ENCODE data around the gene ADAMTSL1. TPM values are rescaled to one million over a fixed set of nuclear protein-coding genes. Genes with fewer than 3 reads are reported as not detected.

ADAMTSL1 gene
- polyA plus RNA-seq, 1 donor from 2014 or later = 1.1 TPM

DNA sequence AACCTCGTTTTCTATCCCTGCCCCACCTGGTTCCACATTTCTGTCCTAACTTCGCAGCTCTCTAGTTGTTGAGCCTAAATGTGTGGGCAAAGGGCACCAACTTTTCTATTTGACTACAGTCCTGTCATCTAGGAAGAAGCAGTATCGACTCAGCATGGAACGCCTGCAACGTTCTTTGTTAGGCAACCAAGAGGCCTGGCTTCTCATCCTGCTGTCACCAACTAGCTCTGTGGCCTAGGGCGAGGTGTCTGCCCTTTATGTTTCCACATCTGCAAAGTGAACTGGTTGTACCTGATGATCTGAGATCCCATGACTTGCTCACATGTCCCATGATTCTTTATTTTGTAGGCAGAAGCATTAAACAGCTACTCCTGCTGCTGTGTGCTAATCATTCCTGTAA, 248.9 kb downstream of the ADAMTSL1 start:
- Histone ChIP-seq H3K4me3 (ENCODE audit: low read length) (no peak overlapping the region), H3K9me3 (ENCODE audit: low read length) (no peaks in the 10 kb centered on the region), H3F3A (ENCODE audit: insufficient read depth, low read length, poor library complexity, severe bottlenecking) (no peaks in the 10 kb centered on the region), H4K20me1 (ENCODE audit: insufficient read depth) (no peaks in the 10 kb centered on the region), H3K36me3 (ENCODE audit: insufficient read depth, low read length) (no peaks in the 10 kb centered on the region), H3K79me2 (replicated peaks; ENCODE audit: insufficient read depth, low read length) (no peaks in the 10 kb centered on the region), H2AFZ (ENCODE audit: low read depth, low read length) (no peak overlapping the region), H3K4me2 (ENCODE audit: low read length) (no peak overlapping the region), H3K27ac (ENCODE audit: low read length) (no peak overlapping the region), H3K9ac (ENCODE audit: low read length) (no peak overlapping the region), H3K9me2 (ENCODE audit: insufficient read depth, low read length) (no peaks in the 10 kb centered on the region), H3K27me3 (ENCODE audit: insufficient read depth, low read depth, low read length) (no peaks in the 10 kb centered on the region)
- TF ChIP-seq, protein P1, sequence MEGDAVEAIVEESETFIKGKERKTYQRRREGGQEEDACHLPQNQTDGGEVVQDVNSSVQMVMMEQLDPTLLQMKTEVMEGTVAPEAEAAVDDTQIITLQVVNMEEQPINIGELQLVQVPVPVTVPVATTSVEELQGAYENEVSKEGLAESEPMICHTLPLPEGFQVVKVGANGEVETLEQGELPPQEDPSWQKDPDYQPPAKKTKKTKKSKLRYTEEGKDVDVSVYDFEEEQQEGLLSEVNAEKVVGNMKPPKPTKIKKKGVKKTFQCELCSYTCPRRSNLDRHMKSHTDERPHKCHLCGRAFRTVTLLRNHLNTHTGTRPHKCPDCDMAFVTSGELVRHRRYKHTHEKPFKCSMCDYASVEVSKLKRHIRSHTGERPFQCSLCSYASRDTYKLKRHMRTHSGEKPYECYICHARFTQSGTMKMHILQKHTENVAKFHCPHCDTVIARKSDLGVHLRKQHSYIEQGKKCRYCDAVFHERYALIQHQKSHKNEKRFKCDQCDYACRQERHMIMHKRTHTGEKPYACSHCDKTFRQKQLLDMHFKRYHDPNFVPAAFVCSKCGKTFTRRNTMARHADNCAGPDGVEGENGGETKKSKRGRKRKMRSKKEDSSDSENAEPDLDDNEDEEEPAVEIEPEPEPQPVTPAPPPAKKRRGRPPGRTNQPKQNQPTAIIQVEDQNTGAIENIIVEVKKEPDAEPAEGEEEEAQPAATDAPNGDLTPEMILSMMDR (IDR thresholded peaks at IDR 0.05; ENCODE audit: poor library complexity, severe bottlenecking) = no peak
- TF ChIP-seq EP300 (conservative IDR thresholded peaks at IDR 0.05; ENCODE audit: poor library complexity, severe bottlenecking) (no peak), EZH2 (IDR thresholded peaks at IDR 0.05; ENCODE audit: borderline replicate concordance, insufficient read depth, low read length, poor library complexity, severe bottlenecking) (no peak), RAD21 (conservative IDR thresholded peaks at IDR 0.05) (no peak), TAF1 (IDR thresholded peaks at IDR 0.05; ENCODE audit: low read depth) (no peak), MXI1 (conservative IDR thresholded peaks at IDR 0.05; ENCODE audit: poor library complexity, severe bottlenecking) (no peak), SMC3 (conservative IDR thresholded peaks at IDR 0.05; ENCODE audit: poor library complexity) (no peak), POLR2AphosphoS5 (IDR thresholded peaks at IDR 0.05) (no peak)
- TF ChIP-seq, protein P2, sequence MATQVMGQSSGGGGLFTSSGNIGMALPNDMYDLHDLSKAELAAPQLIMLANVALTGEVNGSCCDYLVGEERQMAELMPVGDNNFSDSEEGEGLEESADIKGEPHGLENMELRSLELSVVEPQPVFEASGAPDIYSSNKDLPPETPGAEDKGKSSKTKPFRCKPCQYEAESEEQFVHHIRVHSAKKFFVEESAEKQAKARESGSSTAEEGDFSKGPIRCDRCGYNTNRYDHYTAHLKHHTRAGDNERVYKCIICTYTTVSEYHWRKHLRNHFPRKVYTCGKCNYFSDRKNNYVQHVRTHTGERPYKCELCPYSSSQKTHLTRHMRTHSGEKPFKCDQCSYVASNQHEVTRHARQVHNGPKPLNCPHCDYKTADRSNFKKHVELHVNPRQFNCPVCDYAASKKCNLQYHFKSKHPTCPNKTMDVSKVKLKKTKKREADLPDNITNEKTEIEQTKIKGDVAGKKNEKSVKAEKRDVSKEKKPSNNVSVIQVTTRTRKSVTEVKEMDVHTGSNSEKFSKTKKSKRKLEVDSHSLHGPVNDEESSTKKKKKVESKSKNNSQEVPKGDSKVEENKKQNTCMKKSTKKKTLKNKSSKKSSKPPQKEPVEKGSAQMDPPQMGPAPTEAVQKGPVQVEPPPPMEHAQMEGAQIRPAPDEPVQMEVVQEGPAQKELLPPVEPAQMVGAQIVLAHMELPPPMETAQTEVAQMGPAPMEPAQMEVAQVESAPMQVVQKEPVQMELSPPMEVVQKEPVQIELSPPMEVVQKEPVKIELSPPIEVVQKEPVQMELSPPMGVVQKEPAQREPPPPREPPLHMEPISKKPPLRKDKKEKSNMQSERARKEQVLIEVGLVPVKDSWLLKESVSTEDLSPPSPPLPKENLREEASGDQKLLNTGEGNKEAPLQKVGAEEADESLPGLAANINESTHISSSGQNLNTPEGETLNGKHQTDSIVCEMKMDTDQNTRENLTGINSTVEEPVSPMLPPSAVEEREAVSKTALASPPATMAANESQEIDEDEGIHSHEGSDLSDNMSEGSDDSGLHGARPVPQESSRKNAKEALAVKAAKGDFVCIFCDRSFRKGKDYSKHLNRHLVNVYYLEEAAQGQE (IDR thresholded peaks at IDR 0.05; ENCODE audit: borderline replicate concordance) = no peak

DNA sequence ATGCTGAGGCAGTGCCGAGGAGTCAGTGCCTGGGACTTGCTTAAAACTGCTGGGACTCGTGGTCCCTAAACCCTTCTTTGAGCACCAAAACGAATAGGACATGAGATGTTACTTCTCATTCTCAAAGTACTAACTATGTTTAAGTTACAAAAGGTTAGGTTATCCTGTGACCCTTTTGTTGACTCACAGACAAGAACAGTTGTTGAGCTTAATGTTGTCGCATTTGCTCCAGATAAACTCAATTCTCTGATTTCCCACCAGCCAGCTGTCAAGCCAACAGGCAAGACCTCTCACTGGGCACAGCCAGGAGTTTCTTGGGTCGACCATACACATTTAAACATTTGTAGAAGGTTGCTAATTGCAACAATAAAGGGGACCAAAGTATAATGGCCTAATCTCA, 249.4 kb downstream of the ADAMTSL1 start:
- no peak for TF ChIP-seq SMC3 (conservative IDR thresholded peaks at IDR 0.05; ENCODE audit: poor library complexity)
- no peak for TF ChIP-seq POLR2AphosphoS5 (IDR thresholded peaks at IDR 0.05)
- no peak for TF ChIP-seq RAD21 (conservative IDR thresholded peaks at IDR 0.05)
- TF ChIP-seq, protein P2 (IDR thresholded peaks at IDR 0.05; ENCODE audit: borderline replicate concordance) = no peak
- Histone ChIP-seq H3K4me3 (ENCODE audit: low read length) (no peak overlapping the region), H3K9ac (ENCODE audit: low read length) (no peak overlapping the region), H4K20me1 (ENCODE audit: insufficient read depth) (no peaks in the 10 kb centered on the region), H3K36me3 (ENCODE audit: insufficient read depth, low read length) (no peaks in the 10 kb centered on the region), H3K9me2 (ENCODE audit: insufficient read depth, low read length) (no peaks in the 10 kb centered on the region), H3K9me3 (ENCODE audit: low read length) (no peaks in the 10 kb centered on the region), H2AFZ (ENCODE audit: low read depth, low read length) (no peak overlapping the region), H3K27ac (ENCODE audit: low read length) (no peak overlapping the region), H3K4me2 (ENCODE audit: low read length) (no peak overlapping the region), H3K27me3 (ENCODE audit: insufficient read depth, low read depth, low read length) (no peaks in the 10 kb centered on the region), H3F3A (ENCODE audit: insufficient read depth, low read length, poor library complexity, severe bottlenecking) (no peaks in the 10 kb centered on the region), H3K79me2 (replicated peaks; ENCODE audit: insufficient read depth, low read length) (no peaks in the 10 kb centered on the region)

Measured in neural cell (in vitro differentiated cells).